Mesodermal cell (in vitro differentiated cells): Measurements from ENCODE around the gene GBF1.
A peak's percentile ranks its signal among the peaks of the same experiment; 100 is the strongest.

ENCODE experiments used
- H3K27ac ChIP-seq: 2 replicates; pipeline ENCODE4 v1.7.0; 2013; ENCODE audit warnings: mild to moderate bottlenecking, low read depth, low read length, moderate library complexity; ENCODE audit not compliant: severe bottlenecking
- H3K36me3 ChIP-seq: 2 replicates; pipeline ENCODE4 v1.7.1; 2013; ENCODE audit warnings: mild to moderate bottlenecking, low read length, moderate library complexity; ENCODE audit not compliant: control insufficient read depth, insufficient read depth
- H3K4me1 ChIP-seq: one replicate; pipeline ENCODE4 v1.7.1; 2013; ENCODE audit warnings: mild to moderate bottlenecking, low read length; ENCODE audit not compliant: insufficient read depth, control insufficient read depth, poor library complexity, severe bottlenecking
- H3K4me3 ChIP-seq: 2 replicates; pipeline ENCODE4 v1.7.0; 2013; ENCODE audit warnings: low read length, control low read depth, mild to moderate bottlenecking; ENCODE audit not compliant: insufficient read depth, poor library complexity, severe bottlenecking; ENCODE audit errors: extremely low read depth
- H3K9me3 ChIP-seq: 2 replicates; pipeline ENCODE4 v1.7.1; 2013; ENCODE audit warnings: mild to moderate bottlenecking, low read length, moderate library complexity; ENCODE audit not compliant: control insufficient read depth
- WGBS, 2 experiments: methylation state at CpG; one replicate each; pipeline ENCODE4 v1.1.5; 2013; ENCODE audit warnings: missing lambda C conversion rate in 2 of 2; ENCODE audit not compliant: insufficient coverage in 2 of 2; 5-methylcytosine and 5-hydroxymethylcytosine counted together

The GBF1 gene

DNA sequence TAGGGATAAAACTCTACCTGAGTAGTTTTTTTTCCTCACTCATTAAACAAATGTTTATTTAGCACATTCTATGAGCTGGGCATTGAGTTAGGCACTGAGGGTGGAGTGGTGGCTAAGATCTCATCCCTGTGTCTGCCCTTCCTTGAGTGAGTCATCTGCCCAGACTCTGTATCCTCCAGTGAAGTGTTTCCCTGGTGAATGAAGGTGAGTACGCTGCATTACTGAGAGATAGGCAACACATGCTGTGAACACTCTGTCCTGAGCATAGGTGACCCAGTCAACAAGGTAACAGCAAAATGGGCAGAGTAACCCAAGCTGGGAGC lies 9.8 kb upstream of the GBF1 start:
- no peak overlapping the region for H3K4me3 ChIP-seq
- H3K9me3 ChIP-seq = no peaks in the 10 kb centered on the region
- H3K4me1 ChIP-seq = no peaks in the 10 kb centered on the region
- WGBS, 2 experiments = 77 to 100% methylated on average over 1 of the region's 1 CpG
- no peak overlapping the region for H3K27ac ChIP-seq
- no peaks in the 10 kb centered on the region for H3K36me3 ChIP-seq

- Histone ChIP-seq H3K4me1 (no peaks in the 10 kb centered on the region), H3K4me3 (no peak overlapping the region), H3K36me3 (no peaks in the 10 kb centered on the region), H3K27ac (no peak overlapping the region), H3K9me3 (no peaks in the 10 kb centered on the region)
- 74 to 78% methylated on average over 8 of the region's 8 CpGs for WGBS, 2 experiments
Measured at GRCh38 chr10:102236006-102236405, 9.3 kb upstream of the GBF1 start.

- Histone ChIP-seq H3K4me3 (no peak overlapping the region), H3K27ac (no peak overlapping the region), H3K4me1 (no peaks in the 10 kb centered on the region), H3K36me3 (no peaks in the 10 kb centered on the region), H3K9me3 (no peaks in the 10 kb centered on the region)
- no CpG with 5 or more reads among the region's 4 CpGs for WGBS, 2 experiments
Measured at GRCh38 chr10:102237711-102238252, 7.5 kb upstream of the GBF1 start.

- no peak overlapping the region for H3K27ac ChIP-seq
- H3K36me3 ChIP-seq = no peaks in the 10 kb centered on the region
- H3K4me1 ChIP-seq = peaks cover 5% of the 10 kb centered on the region
- H3K9me3 ChIP-seq = no peaks in the 10 kb centered on the region
- H3K4me3 ChIP-seq = peak overlapping the region; percentile 52
- 25 to 27% methylated on average over 32 to 39 of the region's 39 CpGs for WGBS, 2 experiments
Measured at GRCh38 chr10:102240467-102241031, 4.8 kb upstream of the GBF1 start.

- H3K27ac ChIP-seq = no peak overlapping the region
Measured at GRCh38 chr10:102241032-102241443, 4.3 kb upstream of the GBF1 start.

DNA sequence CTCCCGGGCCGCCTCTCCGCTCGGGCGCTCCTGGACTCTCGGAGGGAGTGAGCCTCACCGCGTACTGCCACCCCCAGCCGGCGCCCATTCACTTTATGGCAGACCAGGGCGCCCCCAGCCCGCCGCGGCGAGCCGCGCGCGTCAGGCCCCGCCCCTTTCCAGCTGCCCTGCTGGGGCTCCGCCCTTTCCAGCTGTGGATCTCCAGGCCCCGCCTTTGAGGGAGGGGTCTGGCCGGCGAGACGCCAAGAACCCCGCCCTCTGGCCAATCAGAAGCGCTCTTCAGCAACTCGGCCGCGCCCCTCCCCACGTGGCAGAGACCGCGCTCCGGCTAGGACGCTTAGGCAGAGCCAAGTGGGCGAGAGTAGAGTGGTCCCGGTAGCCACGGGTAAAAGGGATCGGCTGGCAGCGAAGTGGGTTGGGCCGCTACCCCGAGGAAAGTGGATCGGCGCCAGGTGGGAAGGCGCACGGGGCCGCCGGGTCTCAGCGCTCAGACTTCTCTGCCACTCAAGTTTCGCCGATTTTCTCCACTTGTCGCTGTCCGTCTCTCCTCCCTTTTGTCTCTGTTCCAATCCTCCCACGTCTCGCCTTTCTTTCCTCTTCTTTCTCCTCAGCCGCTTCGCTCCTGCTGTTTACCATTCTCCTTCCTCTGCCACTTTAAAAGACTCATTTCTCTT lies 3.8 kb upstream of the GBF1 start, which contains the start of gene PITX3:
TSS of gene PITX3 (minus strand) at position 69 of the 674 bp plus-strand sequence. CDS start 9,432 bp downstream, outside the sequence.
- no peak within 1 kb of the TSS for H3K27ac ChIP-seq
- H3K4me1 ChIP-seq = peaks cover 9% of the 10 kb centered on the region

More at GRCh38 chr10:102241032-102241443, 4.3 kb upstream of the GBF1 start:
- no peaks in the 10 kb centered on the region for H3K9me3 ChIP-seq
- H3K36me3 ChIP-seq = no peaks in the 10 kb centered on the region
- H3K4me1 ChIP-seq = peaks cover 5% of the 10 kb centered on the region
- peak overlapping the region; percentile 52 for H3K4me3 ChIP-seq
- 1 to 2% methylated on average over 18 to 20 of the region's 20 CpGs for WGBS, 2 experiments

GRCh38 chr10:102242118-102242485 lies 3.2 kb upstream of the GBF1 start:
- no peaks in the 10 kb centered on the region for H3K36me3 ChIP-seq
- H3K4me1 ChIP-seq = peaks cover 13% of the 10 kb centered on the region
- peak overlapping the region; percentile 52 for H3K4me3 ChIP-seq
- no peaks in the 10 kb centered on the region for H3K9me3 ChIP-seq
- WGBS, 2 experiments = 24 to 61% methylated on average over 4 to 6 of the region's 7 CpGs
- H3K27ac ChIP-seq = no peak overlapping the region

More for the DNA sequence above, 3.8 kb upstream of the GBF1 start, which contains the start of gene PITX3:
- 1% methylated on average over 44 to 57 of the region's 57 CpGs for WGBS, 2 experiments
- Histone ChIP-seq H3K4me3 (peak within 1 kb of the TSS; percentile 52), H3K36me3 (no peaks in the 10 kb centered on the region), H3K9me3 (no peaks in the 10 kb centered on the region)

- no peak overlapping the region for H3K27ac ChIP-seq
- peaks cover 9% of the 10 kb centered on the region for H3K36me3 ChIP-seq
- 92% methylated on average over 2 of the region's 2 CpGs; no CpG with 5 or more reads in 1 of the 2 experiments for WGBS, 2 experiments
Measured at GRCh38 chr10:102243309-102243708, 2.0 kb upstream of the GBF1 start.

GRCh38 chr10:102245932-102246251 lies 560 bp downstream of the GBF1 start:
- peaks cover 30% of the 10 kb centered on the region for H3K36me3 ChIP-seq
- H3K4me3 ChIP-seq = peak overlapping the region; percentile 90
- peak overlapping the region; percentile 90 for H3K27ac ChIP-seq
- 0% methylated on average over 2 to 3 of the region's 4 CpGs for WGBS, 2 experiments
- no peaks in the 10 kb centered on the region for H3K9me3 ChIP-seq
- H3K4me1 ChIP-seq = peaks cover 18% of the 10 kb centered on the region

More at GRCh38 chr10:102243309-102243708, 2.0 kb upstream of the GBF1 start:
- H3K4me1 ChIP-seq = peaks cover 18% of the 10 kb centered on the region
- H3K4me3 ChIP-seq = no peak overlapping the region
- H3K9me3 ChIP-seq = no peaks in the 10 kb centered on the region

GRCh38 chr10:102246261-102246660 lies 929 bp downstream of the GBF1 start:
- no peaks in the 10 kb centered on the region for H3K9me3 ChIP-seq
- H3K4me3 ChIP-seq = peak overlapping the region; percentile 90
- H3K4me1 ChIP-seq = peaks cover 18% of the 10 kb centered on the region
- no peak overlapping the region for H3K27ac ChIP-seq
- H3K36me3 ChIP-seq = peaks cover 33% of the 10 kb centered on the region
- 73 to 91% methylated on average over 1 to 3 of the region's 3 CpGs for WGBS, 2 experiments

DNA sequence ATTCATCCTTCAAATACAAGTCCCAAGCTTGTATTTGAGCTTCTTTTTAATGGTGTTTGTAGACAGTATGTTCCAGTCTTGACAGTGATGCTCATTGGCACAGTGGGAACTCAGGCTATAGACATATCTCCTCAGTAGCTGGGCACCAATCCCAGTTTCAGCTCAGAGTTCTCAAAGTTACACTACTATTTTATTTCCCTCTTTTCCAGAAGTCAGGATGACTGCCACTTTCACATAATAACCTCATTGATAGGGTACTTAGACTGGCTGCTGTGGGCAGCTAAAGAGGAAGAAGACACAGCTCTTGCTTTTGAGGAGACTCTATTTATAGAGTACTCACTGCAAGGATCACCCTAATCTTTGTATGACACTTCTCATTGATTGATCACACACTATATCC lies 2.4 kb downstream of the GBF1 start:
- Histone ChIP-seq H3K4me1 (peaks cover 21% of the 10 kb centered on the region), H3K27ac (no peak overlapping the region), H3K4me3 (no peak overlapping the region), H3K9me3 (no peaks in the 10 kb centered on the region), H3K36me3 (peaks cover 36% of the 10 kb centered on the region)
